NCI-H1092 (cell line): ENCODE results near the gene SPOCK1.

ENCODE experiments used
- DNase-seq: peaks from one replicate; lab custom pipeline; 2025; lab: John Stamatoyannopoulos, UW

The SPOCK1 gene

DNA sequence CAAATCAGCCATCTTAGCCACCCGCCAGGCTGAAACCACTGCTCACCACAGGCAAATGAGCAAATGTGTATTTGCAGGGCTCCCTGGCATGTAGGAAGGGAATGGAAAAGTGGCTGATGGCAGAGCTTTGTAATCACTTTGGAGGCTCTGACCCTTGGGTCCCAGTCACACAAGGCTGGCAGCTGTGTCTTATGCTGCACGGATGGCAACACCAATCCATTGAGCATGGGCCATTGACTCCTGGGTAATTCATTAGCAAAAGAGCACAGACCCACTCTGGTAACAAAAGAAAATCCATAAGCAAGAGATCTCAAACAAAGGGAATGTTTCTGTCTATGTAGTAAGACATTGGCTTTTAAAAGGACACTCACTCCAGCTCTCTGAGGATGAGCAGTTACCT, 57.6 kb downstream of the SPOCK1 start:
- no peak for DNase-seq

DNA sequence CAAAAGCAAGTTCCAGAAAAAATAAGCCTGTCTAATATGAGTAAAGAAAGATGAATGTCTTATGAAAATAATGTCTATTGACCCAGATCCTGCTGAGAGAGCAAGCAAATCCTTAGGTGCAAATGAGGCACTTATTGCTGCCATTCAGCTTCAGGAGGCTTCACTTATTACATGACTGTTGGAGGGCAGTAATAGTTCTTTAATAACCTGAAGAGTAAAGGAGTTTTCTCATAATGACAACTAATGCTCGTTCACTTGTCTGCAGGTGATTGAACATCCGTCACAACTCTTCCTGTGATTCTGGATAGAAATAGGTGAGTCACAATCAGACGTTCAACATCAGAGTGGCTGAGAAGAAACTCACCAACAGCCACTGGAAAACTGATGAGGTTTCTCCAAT, 58.3 kb downstream of the SPOCK1 start:
- peak; percentile 13 for DNase-seq

DNA sequence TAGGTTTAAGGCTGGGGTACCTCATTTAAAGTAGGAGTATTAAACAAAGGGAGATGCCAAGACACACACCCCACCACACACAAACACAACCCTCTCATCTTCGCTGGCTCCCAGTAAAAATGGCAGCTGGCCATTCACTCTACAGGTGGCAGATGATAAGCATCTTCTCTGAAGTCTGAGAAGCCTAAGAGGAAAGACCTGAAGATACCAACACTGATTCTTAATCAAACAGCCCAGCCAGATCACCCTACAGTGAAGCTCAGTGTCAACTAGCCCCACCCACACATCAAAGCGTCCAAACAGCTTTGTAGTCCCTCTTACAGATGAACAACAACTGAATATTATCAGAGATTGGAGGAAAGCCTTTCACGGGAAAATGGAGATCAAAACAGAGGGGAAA, 59.5 kb downstream of the SPOCK1 start:
- no peak for DNase-seq

DNA sequence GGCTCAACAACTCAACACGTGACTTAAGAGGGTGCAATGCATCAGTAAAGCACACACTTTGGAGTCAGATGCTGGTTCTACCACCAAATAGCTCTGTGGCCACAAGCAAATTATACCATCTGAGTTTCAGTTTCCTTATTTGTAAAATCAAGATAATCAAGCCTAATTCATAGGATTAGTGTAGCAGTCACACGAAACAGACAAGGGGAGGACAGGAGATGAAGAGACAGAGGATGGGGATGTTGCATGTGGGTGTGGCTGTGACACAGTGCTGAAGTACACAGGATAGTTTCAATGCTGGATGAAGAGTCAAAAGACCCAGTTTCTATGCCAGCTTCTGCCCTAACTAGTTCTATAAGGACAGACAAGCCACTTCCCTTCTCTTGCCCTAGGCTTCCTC, 60.2 kb downstream of the SPOCK1 start:
- no peak for DNase-seq

DNA sequence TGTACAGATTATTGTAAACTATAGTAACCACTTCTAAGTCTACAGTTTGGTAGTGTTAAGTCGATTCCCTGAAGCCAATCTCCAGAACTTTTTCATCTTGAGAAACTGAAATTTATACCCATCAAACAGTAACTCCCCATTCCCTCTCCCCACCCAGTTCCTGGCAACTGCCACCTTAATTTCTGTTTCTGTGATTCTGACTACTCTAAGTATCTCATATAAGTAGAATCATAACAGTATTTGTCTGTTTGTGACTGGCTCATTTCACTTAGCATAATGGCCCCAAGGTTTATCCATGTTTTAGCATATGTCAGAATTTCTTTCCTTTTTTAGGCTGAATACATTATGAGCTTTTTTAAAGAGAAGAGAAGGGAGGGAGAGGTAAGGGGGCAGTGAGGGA, 61.4 kb downstream of the SPOCK1 start:
- DNase-seq = no peak

DNA sequence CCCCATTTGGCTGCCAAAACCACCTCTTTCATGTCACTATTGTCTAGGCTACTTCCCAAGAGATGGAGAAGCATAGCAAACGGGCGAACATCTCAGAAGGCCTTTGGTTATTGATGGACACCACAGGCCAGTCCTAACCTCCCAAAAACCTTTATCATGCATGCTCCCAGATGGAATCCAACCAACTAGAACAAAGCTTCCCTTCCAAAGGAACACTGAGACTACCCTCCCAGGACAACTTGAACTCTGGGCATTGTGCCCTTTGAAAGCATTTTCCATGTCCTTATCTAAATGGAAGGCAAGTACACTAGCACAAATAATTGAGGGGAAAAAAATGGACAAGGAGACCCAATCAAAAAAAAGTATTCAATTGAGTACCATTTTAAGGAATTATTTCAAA, 65.6 kb downstream of the SPOCK1 start:
- DNase-seq = no peak

DNA sequence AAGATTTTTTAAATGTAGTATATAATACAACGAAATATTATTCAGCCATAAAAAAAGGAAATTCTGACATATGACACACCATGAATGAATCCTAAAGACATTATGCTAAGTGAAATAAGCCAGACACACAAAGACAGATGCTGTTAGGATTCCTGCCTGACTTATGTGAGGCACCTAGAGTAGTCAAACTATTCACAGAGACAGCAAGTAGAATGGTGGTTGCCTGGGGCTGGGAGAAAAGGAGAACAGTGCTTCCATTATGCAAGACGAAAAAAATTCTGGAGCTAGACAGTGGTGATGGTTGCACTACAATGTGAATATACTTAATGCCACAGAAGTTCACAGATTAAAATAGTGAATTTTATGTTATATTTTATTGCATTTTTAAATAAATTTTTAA, 66.8 kb downstream of the SPOCK1 start:
- DNase-seq = no peak

DNA sequence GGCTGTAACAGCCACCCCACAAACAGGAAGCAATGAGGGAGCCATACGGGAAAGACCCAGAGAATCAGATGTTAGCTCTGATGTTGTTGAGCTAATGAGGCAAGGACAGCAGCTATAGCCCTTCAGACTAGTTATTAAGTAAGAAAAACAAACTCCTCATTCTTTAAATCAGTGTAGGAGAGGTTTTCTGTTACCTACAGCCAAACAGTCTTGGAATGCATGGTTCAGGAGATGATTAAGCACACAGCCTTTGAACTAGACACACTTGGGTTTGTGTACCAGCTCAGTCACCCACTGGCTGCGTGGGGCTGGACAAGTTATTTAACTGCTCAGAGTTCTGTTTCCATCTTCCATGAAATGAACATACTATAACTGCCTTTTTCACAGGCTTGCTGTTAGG, 68.1 kb downstream of the SPOCK1 start:
- no peak for DNase-seq

DNA sequence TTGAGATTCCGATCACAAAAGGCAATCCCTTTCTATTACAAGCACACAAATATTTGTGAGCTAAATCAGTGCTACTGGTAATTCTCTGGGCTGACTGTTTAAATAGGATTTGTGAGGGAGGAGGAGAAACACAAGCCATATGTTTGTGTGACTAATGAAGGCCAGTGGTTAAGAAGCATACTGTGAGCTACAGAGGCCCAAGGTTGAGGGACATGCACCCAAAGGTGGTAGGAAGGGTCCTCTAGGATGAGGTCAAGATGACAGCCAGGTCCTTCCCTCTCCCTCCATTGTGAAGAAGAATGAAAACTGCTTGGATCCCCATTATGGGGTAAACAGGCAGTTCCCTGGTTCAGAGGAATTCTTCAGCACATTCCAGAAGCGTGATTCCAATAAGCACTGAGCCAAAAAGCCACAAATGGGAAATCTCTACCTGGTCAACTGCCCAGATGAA, 83.9 kb downstream of the SPOCK1 start:
- no peak for DNase-seq

DNA sequence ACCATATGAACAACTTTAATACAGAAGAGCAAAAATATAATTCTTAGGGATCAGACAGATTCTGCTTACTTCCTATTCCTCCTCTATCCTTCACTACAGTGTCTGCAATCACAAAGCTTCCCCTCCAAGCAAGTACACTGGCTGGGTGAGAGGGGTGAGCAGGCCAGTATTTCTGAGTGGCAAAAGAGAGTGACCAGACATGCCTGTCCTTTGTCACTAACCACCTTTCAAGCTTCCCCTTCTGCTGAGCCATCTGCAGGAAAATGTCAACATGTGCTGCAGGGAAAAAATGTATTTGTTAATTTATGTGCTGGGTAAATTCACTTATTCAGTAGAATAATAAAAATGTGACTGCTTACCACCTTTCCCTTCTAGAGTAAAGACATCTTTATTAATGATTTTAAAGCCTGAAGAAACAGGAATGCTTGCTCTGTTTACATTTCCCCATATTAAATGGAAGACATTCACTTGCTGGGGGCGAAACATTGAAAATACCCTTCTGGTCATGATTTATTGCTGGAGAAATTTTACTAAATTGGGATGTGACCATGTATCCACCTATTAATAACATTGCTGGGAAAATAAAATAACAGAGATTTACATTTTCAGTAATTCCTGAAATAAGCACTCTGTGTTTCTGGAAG, 84.9 kb downstream of the SPOCK1 start:
- DNase-seq = no peak

DNA sequence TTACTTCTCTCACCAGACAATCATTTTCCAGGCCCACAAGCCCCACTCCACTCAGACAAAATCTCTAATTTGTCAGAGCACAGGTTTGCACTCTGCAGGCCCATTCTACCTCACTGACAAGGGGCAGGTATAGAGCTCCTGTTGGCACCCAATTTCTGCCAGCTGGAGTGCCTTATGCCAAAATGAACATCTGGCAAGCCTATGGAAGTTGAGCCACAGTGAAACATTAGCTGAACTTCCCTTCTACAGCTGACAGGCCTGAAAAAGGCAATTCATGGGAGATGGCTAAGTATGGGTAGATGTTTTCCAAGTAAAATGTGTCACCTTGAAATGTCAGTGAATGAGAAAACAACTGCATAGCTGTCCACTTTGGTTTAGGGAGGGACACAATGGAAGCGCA, 87.0 kb downstream of the SPOCK1 start:
- DNase-seq = no peak

DNA sequence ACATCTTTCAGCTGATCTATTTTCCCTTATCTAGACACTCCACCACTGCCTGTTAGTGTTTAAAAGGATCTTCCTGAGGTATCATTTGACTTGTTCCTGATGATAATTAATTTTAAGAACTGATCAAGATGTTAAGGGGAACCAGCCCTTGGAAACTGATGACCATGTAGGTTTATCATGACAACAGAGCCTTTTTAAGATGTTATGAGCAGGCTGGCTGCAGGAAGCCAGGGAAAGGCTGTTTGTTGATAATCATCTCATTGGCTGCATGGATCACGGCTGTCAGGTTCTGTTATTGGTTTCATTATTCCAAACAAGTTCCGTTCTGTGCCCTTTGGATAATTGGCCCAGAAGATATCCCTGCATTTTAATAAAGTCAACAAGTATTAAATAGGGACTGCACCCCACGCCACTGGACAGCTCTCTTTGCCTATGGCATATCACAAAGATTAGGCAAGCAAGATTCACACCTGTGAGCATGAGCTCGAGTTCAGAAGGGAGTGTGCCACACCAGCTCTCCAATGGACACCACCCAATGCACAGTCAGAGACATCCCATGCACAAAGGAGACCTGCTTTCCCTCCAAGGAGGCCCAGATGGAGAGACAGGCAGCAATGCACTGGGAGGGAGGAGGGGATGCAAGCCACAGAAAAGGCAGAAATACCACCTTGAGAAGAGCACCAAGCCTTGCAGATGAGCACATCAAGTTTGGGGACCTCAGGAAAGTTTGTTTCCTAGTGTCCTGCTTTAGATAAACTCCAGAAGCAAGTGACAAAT, 88.7 kb downstream of the SPOCK1 start:
- DNase-seq = no peak

DNA sequence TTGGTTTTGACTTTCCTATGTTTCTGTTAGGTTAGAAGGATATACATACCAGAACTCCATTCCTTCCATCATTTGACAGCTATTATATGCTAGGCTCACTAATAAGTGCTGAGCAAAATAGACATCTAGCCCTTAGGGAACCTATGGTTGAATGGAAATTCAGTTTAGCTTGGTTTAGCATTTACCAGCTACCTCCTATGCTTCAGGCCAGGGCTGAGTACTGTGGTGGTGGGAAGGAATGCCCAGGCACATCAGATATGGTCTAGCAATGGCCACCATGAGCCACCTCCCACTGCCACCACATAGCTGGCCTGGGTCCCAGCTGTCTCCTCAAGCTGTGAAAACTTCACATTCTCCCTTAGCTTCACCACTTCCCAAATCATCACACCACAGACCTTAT, 89.4 kb downstream of the SPOCK1 start:
- no peak for DNase-seq

DNA sequence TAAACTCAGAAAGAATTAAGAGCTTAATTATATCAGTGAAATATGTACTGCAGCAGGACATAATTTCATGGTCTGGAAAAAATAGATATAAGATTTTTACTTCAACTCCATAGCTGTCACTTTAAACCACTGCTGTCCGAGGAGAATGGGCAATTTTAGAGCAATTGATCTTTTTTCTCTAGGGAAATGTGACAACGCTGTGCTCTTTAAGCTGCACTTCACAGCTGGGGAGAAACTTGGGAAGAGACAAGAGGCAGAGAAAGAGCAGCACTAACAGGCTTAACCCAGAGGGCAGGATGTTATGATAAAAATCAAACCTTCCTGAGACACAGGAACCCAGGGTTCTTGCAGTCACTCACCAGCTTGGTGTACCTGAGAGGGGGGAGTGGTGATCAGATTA, 92.0 kb downstream of the SPOCK1 start:
- DNase-seq = no peak

DNA sequence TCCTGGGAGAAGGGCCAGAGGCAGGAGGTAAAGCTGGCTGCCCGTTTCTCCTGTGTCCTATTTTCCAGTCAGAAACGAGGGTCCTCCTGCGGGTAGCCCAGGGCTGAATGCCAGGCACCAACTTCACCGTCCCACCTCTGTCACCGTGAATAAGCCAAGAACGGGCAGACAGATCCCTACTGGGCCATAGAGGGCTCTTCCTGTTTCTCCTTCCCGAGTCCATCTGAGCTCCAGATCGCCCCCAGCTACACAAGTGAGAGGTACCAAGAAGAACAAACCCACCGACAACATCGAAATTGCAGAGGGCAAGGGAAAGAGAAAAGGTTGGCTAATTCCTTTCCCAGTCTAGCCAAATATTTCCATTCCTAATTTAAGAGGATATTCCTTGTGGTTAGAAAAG, 93.7 kb downstream of the SPOCK1 start:
- no peak for DNase-seq

DNA sequence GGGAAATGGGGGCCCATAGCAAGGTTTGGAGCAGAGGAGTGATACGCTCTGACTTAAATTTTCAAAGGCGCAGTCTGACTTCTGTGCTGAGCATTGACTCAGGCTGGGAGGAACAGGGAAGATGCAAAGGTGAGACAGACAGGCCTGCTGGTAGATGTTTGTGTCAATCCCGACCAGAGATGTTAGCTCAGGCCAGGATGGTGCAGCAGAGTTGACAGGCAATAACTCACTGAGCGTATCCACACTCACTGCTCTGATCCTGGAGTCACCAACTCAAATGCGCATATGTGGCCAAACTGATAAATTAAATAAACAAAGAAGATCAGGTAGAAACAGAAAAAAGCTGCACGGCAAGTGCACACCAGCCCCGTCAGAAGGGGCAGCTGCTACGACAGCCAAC, 95.3 kb downstream of the SPOCK1 start:
- DNase-seq = no peak

DNA sequence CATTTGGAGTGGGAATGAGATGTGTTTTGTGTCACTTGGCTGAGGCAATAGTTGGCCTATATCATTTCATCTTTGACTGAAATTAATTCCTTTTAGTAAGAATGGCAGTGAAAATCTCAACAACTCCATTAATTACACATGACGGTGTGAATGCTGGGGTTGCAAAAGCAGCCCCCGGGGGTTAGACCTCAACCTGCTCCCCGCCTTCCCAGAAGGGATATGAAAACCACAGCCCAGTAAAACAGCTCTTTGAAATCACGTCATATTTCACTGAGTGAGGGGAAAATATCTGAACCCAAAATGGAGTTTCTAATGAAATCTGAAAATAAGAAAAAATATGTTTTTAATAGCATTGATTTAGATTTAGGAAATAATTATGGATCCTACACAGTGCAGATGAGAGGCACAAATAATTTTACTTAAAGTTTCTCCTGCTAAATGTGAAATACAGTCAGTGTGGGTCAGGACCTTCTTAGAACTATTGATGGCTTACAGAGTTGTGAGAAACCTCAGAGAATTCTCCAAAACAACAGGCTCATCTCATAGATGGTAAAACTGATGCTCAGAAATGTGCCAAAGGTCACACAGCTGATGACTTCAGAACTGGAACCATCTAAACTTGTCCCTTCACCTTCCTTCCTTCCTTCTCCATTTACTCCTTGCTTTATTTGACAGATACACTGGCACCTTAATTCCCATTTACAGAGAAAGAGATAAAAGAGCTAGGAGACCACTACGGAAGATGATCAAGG, 96.5 kb downstream of the SPOCK1 start:
- no peak for DNase-seq

DNA sequence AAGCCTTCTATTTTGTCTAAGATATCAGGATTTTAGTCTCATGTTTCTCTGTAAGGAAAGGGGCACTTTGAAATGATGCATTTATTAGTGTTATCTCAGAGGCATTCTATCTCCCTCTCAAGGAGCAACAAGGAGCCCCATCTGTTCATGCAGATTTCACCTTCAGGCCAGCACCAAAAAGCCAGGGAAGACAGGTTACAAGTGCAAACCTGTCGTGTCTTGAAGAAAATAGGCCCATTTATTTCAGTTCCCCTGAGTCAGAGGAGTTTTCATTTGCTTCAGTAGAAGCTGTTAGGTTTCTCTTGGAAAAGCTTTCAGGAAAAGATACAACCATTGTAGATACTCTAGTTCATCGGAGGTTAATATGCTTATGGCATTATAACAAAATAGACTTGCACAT, 97.2 kb downstream of the SPOCK1 start:
- DNase-seq = no peak

DNA sequence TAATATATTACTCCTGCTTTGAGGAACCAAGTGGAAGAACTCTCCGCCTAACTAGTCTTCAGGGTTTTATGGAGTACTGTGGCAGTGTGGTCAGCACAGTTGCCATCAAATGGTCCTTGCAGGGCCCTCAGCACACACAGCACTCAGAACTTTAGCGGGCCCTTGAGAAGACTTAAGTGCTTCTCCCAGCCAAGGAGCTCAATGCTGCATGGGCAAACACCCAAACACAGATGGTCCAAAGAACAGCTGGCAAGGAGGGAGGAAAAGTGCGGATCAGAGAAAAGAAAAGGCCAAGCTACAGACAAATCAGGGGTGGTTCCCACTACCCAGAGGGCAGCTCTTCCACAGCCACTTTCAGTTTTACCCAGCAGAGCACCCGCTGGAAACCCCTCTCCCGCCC, 98.6 kb downstream of the SPOCK1 start:
- DNase-seq = no peak

DNA sequence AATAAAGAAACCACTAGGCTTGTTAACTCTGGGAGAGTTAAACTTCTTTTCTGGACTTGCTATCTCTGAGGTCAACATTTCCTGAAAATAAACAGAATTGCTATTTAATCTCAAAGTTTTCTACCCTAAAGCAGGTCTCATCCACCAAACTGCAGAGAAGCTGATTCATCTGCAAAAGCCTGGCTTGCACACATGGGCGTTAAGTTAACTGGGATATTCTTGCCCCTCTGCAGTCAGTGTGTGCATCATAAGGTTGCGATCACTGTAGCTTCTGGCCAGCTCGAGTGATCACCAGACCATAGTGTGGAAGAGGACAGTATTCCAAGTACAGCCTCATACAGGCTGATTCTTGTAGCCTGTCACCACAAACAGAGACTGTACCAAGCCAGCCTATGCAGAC, 99.2 kb downstream of the SPOCK1 start:
- no peak for DNase-seq

DNA sequence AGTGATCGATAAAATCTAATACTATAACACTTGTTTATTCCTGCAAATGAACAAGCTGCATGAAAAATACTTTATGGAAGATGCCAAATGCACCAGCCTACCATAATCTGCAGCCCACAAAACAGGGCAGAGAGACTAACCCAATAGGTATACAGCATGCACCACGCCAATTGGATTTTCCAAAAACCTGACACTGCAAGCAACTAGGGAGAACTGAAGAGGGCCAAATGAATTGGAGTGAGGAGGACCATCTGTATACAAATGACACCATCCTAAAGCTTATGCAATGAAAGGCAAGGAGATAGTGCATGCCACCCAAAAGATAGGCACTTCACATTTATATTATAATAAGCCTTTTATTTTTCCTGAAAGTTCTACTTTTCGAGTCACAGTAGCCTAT, 100.4 kb downstream of the SPOCK1 start:
- no peak for DNase-seq

DNA sequence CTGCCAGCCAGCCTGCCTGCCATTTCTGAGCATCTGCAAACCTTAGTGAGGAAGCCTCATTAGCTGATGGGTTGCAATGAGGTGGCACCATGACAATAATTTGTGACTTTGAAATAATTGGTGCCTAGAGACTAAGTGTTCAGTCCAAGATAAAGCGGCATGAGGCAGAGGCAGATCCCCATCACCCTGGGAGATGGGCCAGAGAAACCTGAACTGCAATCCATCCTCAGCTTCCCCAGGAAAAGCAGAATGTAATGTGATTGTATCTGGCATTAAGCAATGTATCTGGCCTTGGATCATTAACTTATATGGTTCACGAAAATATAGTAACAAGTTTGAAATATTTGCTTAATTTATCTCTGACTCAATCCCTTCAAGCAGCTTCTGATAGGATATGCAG, 101.0 kb downstream of the SPOCK1 start:
- DNase-seq = no peak
